ENCODE measurements around the gene FAM151A. TPM values are rescaled to one million over a fixed set of nuclear protein-coding genes. Genes with fewer than 3 reads are reported as not detected.

Gene FAM151A
- total RNA-seq, 1 donor from 2014 or later, result not detected

DNA sequence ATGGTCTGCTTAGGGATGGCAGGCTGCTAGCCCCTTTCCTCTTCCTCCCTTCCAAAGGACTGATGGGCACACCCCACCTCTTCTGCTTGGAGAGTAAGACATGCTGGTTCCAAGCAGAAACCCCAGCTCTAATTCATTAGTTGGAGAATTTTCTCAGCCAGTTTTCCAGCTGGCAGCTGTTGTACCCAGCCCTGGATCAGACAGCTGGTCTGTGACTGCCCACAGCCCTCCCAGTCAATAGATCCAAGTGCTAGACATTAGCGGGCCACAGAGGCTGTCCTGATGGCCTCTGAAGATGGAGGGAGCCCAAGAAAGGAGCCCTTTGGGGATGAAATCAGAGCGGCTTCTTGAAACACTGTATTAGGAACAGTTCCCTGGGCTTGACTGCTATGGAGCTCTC lies 39.5 kb downstream of the FAM151A start:
- FAIRE-seq, result no peak

DNA sequence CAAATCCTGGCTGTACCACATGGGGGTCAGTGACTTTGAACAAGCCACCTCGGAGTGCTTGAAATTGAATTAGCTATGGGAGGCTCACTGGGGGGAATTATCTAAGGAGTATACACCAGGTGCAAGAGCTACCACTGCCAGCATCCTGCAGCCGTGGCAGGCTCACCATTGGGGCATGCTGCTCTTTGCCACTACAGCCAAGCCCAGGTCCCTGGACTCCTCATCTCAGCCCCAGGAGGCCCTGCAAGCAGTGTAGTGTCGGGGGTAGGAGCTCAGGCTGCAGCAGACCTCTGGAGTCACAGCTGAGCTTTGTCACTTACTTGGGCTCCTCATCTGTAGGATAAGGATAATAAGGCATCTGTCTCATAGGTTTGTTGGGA lies 40.0 kb downstream of the FAM151A start:
- TF ChIP-seq, protein P1, sequence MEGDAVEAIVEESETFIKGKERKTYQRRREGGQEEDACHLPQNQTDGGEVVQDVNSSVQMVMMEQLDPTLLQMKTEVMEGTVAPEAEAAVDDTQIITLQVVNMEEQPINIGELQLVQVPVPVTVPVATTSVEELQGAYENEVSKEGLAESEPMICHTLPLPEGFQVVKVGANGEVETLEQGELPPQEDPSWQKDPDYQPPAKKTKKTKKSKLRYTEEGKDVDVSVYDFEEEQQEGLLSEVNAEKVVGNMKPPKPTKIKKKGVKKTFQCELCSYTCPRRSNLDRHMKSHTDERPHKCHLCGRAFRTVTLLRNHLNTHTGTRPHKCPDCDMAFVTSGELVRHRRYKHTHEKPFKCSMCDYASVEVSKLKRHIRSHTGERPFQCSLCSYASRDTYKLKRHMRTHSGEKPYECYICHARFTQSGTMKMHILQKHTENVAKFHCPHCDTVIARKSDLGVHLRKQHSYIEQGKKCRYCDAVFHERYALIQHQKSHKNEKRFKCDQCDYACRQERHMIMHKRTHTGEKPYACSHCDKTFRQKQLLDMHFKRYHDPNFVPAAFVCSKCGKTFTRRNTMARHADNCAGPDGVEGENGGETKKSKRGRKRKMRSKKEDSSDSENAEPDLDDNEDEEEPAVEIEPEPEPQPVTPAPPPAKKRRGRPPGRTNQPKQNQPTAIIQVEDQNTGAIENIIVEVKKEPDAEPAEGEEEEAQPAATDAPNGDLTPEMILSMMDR (IDR thresholded peaks at IDR 0.05; ENCODE audit: insufficient read depth, low read length, severe bottlenecking), result no peak
- FAIRE-seq (no peak), DNase-seq (ENCODE audit: low read depth) (no peak)
- Histone ChIP-seq H3K4me3 (ENCODE audit: low read depth, low read length) (no peak overlapping the region), H3K36me3 (ENCODE audit: control insufficient read depth, insufficient read depth, low read length) (no peaks in the 10 kb centered on the region), H3K27me3 (ENCODE audit: control insufficient read depth, insufficient read depth, low read length) (no peaks in the 10 kb centered on the region)

More for the DNA sequence above, 39.5 kb downstream of the FAM151A start:
- no peaks in the 10 kb centered on the region for H3K27me3 ChIP-seq (ENCODE audit: control insufficient read depth, insufficient read depth, low read length)
- H3K4me3 ChIP-seq (ENCODE audit: low read depth, low read length), result no peak overlapping the region
- H3K36me3 ChIP-seq (ENCODE audit: control insufficient read depth, insufficient read depth, low read length), result no peaks in the 10 kb centered on the region
- no peak for DNase-seq (ENCODE audit: low read depth)
- TF ChIP-seq, protein P1 (IDR thresholded peaks at IDR 0.05; ENCODE audit: insufficient read depth, low read length, severe bottlenecking), result no peak

DNA sequence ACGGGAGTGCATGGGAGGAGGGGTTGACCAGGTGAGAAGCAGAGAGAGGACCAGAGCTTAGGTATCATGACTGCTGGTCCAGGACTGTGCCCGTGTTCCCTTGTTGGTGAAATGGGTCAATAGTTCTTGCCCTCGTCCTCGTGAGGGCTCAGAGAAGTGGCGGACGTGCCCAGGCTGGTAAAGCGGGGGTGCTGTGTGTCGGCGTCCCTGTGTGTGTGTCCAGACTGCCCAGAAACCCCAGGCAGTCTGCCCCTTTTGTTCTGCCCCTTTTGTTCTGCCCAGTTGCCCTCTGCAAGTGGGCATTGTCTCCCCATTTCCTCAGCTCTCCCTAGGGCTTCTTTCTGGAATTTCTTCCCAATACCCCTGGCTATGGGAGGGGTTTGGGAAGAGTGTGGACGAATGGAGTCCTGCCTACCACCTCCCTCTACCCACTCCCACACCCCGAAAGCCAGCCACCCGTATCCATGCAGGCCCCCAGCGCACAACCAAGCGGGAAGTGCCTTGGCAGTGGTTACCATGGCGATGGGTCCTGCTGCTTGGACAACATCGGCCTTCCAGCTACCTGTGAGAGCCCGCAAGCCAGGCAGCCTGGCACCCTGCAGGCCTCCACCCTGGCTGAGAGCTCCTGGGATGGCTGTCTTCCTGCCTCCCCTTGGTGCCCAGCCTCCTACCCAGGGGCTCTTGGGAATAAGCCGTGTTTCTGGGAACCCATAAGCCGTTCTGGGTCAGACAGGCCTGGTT lies 40.6 kb downstream of the FAM151A start:
- H3K4me3 ChIP-seq (ENCODE audit: low read depth, low read length), result no peak overlapping the region
- DNase-seq (ENCODE audit: low read depth) (no peak), FAIRE-seq (no peak)
- TF ChIP-seq, protein P1 (IDR thresholded peaks at IDR 0.05; ENCODE audit: insufficient read depth, low read length, severe bottlenecking), result no peak
- H3K27me3 ChIP-seq (ENCODE audit: control insufficient read depth, insufficient read depth, low read length), result no peaks in the 10 kb centered on the region
- H3K36me3 ChIP-seq (ENCODE audit: control insufficient read depth, insufficient read depth, low read length), result no peaks in the 10 kb centered on the region

DNA sequence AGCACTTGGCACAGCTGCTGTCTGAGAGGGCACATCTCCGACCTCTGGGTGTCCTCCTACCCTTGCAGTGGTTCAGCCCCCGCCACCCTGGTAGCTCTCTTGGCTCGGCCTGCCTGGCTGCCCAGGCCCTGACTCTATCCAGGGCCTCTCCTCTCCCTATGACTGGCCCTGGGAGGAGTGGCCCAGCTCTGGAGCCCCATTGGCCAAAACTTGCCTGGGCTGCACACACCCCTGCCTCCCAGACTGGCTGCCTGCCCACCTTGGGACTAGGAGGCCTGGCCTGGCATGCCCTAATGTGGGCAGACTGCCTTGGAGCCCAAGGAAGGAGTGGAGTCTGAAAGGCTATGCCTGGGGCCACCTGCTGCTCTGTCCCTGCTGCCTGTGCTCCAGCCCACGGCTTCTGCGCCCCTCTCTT lies 41.7 kb downstream of the FAM151A start:
- TF ChIP-seq, protein P1 (IDR thresholded peaks at IDR 0.05; ENCODE audit: insufficient read depth, low read length, severe bottlenecking), result no peak
- Histone ChIP-seq H3K36me3 (ENCODE audit: control insufficient read depth, insufficient read depth, low read length) (no peaks in the 10 kb centered on the region), H3K27me3 (ENCODE audit: control insufficient read depth, insufficient read depth, low read length) (no peaks in the 10 kb centered on the region), H3K4me3 (ENCODE audit: low read depth, low read length) (no peak overlapping the region)
- DNase-seq (ENCODE audit: low read depth) (peak; percentile 92), FAIRE-seq (peak; percentile 66)

DNA sequence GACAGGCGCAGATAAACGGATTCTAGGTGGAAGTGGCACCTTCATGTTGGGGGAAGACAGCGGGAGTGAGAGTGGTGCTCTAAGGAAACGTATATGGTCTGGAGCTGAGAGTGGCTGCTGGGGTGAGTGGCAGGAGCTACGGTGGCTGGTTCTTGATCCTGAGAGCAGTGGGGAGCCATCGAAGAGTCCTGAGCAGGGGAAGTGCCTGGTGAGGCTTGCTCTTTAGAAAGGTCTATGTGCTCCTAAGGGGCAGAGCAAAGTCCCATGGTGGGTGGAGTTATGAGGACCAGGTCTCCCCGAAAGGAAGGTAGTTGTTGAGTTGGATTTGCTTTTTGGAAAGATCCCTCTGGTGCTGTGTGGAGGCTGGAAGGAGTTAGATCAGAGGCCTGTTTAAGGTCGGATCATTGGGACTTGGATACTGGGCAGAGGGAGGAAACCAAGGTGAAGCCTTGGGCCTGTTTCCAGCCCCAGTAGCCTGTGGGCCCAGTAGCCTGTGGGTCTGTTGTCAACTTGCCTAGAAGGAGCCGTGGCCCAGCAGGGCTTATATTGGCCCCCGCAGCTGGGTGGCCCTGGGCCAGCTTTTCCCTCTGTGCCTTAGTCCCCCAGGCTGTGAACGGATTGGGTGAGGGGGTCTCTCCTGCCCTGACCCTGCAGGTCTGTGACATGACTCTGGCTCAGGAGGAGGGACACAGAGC lies 42.3 kb downstream of the FAM151A start:
- no peak overlapping the region for H3K4me3 ChIP-seq (ENCODE audit: low read depth, low read length)
- H3K36me3 ChIP-seq (ENCODE audit: control insufficient read depth, insufficient read depth, low read length), result no peaks in the 10 kb centered on the region
- FAIRE-seq (peak; percentile 50), DNase-seq (ENCODE audit: low read depth) (no peak)
- TF ChIP-seq, protein P1 (IDR thresholded peaks at IDR 0.05; ENCODE audit: insufficient read depth, low read length, severe bottlenecking), result no peak
- no peaks in the 10 kb centered on the region for H3K27me3 ChIP-seq (ENCODE audit: control insufficient read depth, insufficient read depth, low read length)

Data from bronchial epithelial cell (primary cell).